DND-41 (cell line): ENCODE results near the gene TNS1.

Source experiments
- CTCF ChIP-seq: IDR thresholded peaks from 2 replicates; pipeline ENCODE4 v1.5.1; 2012; ENCODE audit warnings: borderline replicate concordance, low read length, moderate library complexity, mild to moderate bottlenecking; ENCODE audit not compliant: poor library complexity, severe bottlenecking; ENCODE audit errors: extremely low read depth
- EZH2 ChIP-seq: IDR thresholded peaks from 3 replicates; pipeline ENCODE4 v1.6.1; 2012; ENCODE audit warnings: borderline replicate concordance, low read depth, mild to moderate bottlenecking, moderate library complexity, low read length, inconsistent platforms; ENCODE audit not compliant: severe bottlenecking

GRCh38 chr2:218040883-218041282 lies 38.1 kb upstream of the TNS1 start:
- TF ChIP-seq CTCF (no peak), EZH2 (no peak)
